ENCODE data around the gene WDR43. TPM values are rescaled to one million over a fixed set of nuclear protein-coding genes. Genes with fewer than 3 reads are reported as not detected.

The WDR43 gene
- total RNA-seq, 4 donors from 2014 or later = 15.8 to 399 (median 46.0) TPM

GRCh38 chr2:28934769-28935168, 40.3 kb downstream of the WDR43 start:
- TF ChIP-seq, protein P1, sequence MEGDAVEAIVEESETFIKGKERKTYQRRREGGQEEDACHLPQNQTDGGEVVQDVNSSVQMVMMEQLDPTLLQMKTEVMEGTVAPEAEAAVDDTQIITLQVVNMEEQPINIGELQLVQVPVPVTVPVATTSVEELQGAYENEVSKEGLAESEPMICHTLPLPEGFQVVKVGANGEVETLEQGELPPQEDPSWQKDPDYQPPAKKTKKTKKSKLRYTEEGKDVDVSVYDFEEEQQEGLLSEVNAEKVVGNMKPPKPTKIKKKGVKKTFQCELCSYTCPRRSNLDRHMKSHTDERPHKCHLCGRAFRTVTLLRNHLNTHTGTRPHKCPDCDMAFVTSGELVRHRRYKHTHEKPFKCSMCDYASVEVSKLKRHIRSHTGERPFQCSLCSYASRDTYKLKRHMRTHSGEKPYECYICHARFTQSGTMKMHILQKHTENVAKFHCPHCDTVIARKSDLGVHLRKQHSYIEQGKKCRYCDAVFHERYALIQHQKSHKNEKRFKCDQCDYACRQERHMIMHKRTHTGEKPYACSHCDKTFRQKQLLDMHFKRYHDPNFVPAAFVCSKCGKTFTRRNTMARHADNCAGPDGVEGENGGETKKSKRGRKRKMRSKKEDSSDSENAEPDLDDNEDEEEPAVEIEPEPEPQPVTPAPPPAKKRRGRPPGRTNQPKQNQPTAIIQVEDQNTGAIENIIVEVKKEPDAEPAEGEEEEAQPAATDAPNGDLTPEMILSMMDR (IDR thresholded peaks at IDR 0.05) = no peak
- TF ChIP-seq EP300 (IDR thresholded peaks at IDR 0.05; ENCODE audit: low read depth) (no peak), POLR2AphosphoS5 (IDR thresholded peaks at IDR 0.05) (no peak), POLR2A (IDR thresholded peaks at IDR 0.05) (no peak)
- in situ Hi-C loops (cut with MboI; ENCODE audit: low pct_ligation_motif_present in 1 of 4, low pct_unique_long_range_greater_than_20kb in 1 of 4, low sequenced_read_pairs in 3 of 4) = no loop called here

DNA sequence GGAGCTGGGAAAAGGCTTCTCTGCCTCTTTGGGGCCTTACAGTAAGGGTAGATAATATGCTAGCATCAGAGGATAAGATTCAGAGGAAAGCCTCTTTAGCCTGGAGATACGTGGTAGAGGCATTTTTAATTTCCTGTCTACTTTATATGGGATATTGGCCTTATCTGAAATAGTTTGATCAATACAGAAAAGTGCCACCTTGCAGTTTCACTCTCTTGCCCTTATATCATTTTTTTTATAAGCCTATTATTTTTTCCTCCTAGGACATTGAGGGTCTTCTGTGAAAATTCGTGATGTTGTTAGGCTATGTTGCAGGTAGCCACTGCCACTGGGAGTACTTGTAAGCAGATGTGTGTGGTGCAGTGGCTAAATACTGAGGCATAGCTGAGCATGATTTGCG, 46.5 kb downstream of the WDR43 start:
- 93 to 100% methylated on average over 1 to 3 of the region's 3 CpGs for WGBS, 2 donors (ENCODE audit: low coverage in 1 of 2)
- intact Hi-C loops (cut with DNase I; ENCODE audit: low total_unique reads) = no loop called here
- Histone ChIP-seq H3K9me3 (no peaks in the 10 kb centered on the region), H3K27me3 (no peaks in the 10 kb centered on the region), H3K36me3 (peaks cover 0 to 62% (median 24%) of the 10 kb centered on the region in 4 donors), H3K4me1 (no peaks in the 10 kb centered on the region), H3K4me3 (no peak overlapping the region), H3K27ac (no peak overlapping the region)
- in situ Hi-C loops (cut with MboI; ENCODE audit: low pct_ligation_motif_present in 1 of 4, low pct_unique_long_range_greater_than_20kb in 1 of 4, low sequenced_read_pairs in 3 of 4) = no loop called here
- TF ChIP-seq EP300 (IDR thresholded peaks at IDR 0.05; ENCODE audit: low read depth) = no peak
- TF ChIP-seq POLR2AphosphoS5 (IDR thresholded peaks at IDR 0.05) = no peak
- TF ChIP-seq POLR2A (IDR thresholded peaks at IDR 0.05) = no peak
- TF ChIP-seq, protein P1 (IDR thresholded peaks at IDR 0.05) = no peak
- DNase-seq = no peak

More at GRCh38 chr2:28934769-28935168, 40.3 kb downstream of the WDR43 start:
- Histone ChIP-seq H3K9me3 (no peaks in the 10 kb centered on the region), H3K4me3 (no peak overlapping the region), H3K27ac (no peak overlapping the region), H3K4me1 (no peaks in the 10 kb centered on the region), H3K27me3 (no peaks in the 10 kb centered on the region), H3K36me3 (peaks cover 0 to 40% (median 15%) of the 10 kb centered on the region in 4 donors)
- intact Hi-C loops (cut with DNase I; ENCODE audit: low total_unique reads) = no loop called here
- DNase-seq = no peak
- 98 to 100% methylated on average over 2 of the region's 2 CpGs for WGBS, 2 donors (ENCODE audit: low coverage in 1 of 2)

- 86 to 91% methylated on average over 14 of the region's 14 CpGs for WGBS, 2 donors (ENCODE audit: low coverage in 1 of 2)
- Histone ChIP-seq H3K4me3 (no peak overlapping the region), H3K27me3 (no peaks in the 10 kb centered on the region), H3K9me3 (no peaks in the 10 kb centered on the region), H3K27ac (no peak overlapping the region), H3K4me1 (no peaks in the 10 kb centered on the region), H3K36me3 (peaks cover 0 to 72% (median 24%) of the 10 kb centered on the region in 4 donors)
- intact Hi-C loops (cut with DNase I; ENCODE audit: low total_unique reads) (no loop called here), in situ Hi-C loops (cut with MboI; ENCODE audit: low pct_ligation_motif_present in 1 of 4, low pct_unique_long_range_greater_than_20kb in 1 of 4, low sequenced_read_pairs in 3 of 4) (no loop called here)
- no peak for TF ChIP-seq POLR2A (IDR thresholded peaks at IDR 0.05)
- TF ChIP-seq POLR2AphosphoS5 (IDR thresholded peaks at IDR 0.05) = no peak
- TF ChIP-seq, protein P1 (IDR thresholded peaks at IDR 0.05) = no peak
- no peak for TF ChIP-seq EP300 (IDR thresholded peaks at IDR 0.05; ENCODE audit: low read depth)
- DNase-seq = no peak
Observed at GRCh38 chr2:28944535-28945248, 50.2 kb downstream of the WDR43 start.

GRCh38 chr2:28948160-28948559, 53.7 kb downstream of the WDR43 start:
- in situ Hi-C loops (cut with MboI; ENCODE audit: low pct_ligation_motif_present in 1 of 4, low pct_unique_long_range_greater_than_20kb in 1 of 4, low sequenced_read_pairs in 3 of 4) = no loop called here
- intact Hi-C loops (cut with DNase I; ENCODE audit: low total_unique reads) = no loop called here
- H3K27me3 ChIP-seq = no peaks in the 10 kb centered on the region
- H3K36me3 ChIP-seq = peaks cover 0 to 50% (median 17%) of the 10 kb centered on the region in 4 donors
- WGBS, 2 donors (ENCODE audit: low coverage in 1 of 2) = 92 to 95% methylated on average over 2 of the region's 2 CpGs
- H3K4me1 ChIP-seq = peaks cover 0 to 23% (median 13%) of the 10 kb centered on the region in 4 donors
- no peaks in the 10 kb centered on the region for H3K9me3 ChIP-seq
- no peak for DNase-seq
- H3K4me3 ChIP-seq = no peak overlapping the region
- TF ChIP-seq POLR2AphosphoS5 (IDR thresholded peaks at IDR 0.05) (no peak), POLR2A (IDR thresholded peaks at IDR 0.05) (no peak), EP300 (IDR thresholded peaks at IDR 0.05; ENCODE audit: low read depth) (no peak)
- TF ChIP-seq, protein P1 (IDR thresholded peaks at IDR 0.05) = no peak
- H3K27ac ChIP-seq = no peak overlapping the region

Data from transverse colon (tissue), 4 donors.